Activated T-cell treated with anti-CD3 and anti-CD28 coated beads for 24 hours (primary cell): ENCODE results near the gene POGZ.

Experiments
- DNase-seq: peaks from one replicate; pipeline ENCODE4 v3.0.0-alpha.2; 2020; ENCODE audit warnings: low read depth

The POGZ gene, protein sequence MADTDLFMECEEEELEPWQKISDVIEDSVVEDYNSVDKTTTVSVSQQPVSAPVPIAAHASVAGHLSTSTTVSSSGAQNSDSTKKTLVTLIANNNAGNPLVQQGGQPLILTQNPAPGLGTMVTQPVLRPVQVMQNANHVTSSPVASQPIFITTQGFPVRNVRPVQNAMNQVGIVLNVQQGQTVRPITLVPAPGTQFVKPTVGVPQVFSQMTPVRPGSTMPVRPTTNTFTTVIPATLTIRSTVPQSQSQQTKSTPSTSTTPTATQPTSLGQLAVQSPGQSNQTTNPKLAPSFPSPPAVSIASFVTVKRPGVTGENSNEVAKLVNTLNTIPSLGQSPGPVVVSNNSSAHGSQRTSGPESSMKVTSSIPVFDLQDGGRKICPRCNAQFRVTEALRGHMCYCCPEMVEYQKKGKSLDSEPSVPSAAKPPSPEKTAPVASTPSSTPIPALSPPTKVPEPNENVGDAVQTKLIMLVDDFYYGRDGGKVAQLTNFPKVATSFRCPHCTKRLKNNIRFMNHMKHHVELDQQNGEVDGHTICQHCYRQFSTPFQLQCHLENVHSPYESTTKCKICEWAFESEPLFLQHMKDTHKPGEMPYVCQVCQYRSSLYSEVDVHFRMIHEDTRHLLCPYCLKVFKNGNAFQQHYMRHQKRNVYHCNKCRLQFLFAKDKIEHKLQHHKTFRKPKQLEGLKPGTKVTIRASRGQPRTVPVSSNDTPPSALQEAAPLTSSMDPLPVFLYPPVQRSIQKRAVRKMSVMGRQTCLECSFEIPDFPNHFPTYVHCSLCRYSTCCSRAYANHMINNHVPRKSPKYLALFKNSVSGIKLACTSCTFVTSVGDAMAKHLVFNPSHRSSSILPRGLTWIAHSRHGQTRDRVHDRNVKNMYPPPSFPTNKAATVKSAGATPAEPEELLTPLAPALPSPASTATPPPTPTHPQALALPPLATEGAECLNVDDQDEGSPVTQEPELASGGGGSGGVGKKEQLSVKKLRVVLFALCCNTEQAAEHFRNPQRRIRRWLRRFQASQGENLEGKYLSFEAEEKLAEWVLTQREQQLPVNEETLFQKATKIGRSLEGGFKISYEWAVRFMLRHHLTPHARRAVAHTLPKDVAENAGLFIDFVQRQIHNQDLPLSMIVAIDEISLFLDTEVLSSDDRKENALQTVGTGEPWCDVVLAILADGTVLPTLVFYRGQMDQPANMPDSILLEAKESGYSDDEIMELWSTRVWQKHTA (N-terminal part only)

DNA sequence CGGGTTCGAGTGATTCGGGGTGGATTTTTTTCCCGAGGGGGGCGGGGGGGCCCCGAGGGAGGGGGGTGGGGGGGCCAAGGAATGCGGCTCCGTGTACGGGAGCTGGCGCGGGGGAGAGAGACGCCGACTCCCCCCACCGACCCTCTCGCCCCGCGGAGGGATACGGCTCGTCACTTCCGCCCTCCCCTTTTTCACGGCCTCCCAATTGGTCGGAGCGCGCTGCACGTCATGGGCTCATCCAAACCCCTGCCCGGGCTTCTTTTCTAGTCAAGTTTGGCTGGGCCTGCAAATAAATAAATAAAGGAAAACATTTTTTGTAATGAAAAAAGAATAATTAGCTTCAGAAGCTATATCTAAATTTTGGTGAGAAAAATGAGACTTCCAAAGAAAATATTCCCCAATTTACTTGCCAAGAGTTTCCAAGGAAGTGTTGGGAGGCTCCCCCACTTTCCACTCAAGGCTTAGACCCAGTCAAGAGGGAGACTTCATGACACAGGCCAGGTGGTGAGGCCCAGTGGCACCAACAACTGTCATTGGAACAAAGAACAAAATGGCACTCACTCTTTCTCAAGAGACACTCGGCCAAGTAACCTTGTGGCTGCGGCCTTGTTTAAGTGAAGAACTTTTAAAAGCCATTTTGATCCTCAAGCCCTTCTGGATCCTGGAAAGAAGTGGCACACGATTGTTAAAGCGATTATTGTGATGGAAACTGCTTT, at the start of gene POGZ:
TSS of gene POGZ (minus strand) at position 164 of the 716 bp plus-strand sequence. CDS start 17,290 bp downstream, outside the sequence.
- peak; percentile 91 for DNase-seq

DNA sequence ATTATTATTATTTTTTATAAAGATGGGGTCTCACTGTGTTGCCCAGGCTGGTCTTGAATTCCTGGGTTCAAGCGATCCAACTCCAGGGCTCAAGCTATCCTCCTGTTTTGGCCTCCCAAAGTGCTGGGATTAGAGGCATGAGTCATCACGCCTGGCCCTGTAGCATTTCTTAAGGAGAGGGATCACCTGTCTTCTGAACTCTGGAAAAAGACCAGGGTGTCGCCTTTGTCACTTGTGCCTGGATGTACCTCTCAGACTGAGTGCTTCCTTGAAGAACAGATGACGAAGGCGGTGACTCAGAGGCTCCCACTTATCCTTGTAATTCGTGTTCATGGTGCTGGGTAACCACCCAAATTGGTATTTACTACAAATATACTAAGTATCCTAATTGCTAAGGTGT, 49.5 kb upstream of the POGZ start:
- no peak for DNase-seq

DNA sequence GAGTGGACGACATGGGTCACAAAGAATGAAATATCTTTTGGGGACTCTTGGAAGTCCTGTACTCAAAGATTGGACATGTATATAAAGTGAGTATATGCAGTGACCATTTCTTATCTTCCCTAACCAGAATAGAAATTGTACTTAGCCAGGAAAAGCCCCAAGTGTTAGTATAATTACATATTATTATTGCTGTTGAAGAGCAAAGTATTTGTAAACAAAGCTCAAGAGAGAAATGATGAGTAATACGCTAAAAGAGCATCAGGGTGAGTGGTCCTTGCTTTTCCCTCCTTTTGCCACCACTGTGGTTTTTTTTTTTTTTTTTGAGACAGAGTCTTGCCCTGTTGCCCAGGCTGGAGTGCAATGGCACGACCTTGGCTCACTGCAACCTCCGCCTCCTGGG, 45.5 kb upstream of the POGZ start:
- DNase-seq = no peak

DNA sequence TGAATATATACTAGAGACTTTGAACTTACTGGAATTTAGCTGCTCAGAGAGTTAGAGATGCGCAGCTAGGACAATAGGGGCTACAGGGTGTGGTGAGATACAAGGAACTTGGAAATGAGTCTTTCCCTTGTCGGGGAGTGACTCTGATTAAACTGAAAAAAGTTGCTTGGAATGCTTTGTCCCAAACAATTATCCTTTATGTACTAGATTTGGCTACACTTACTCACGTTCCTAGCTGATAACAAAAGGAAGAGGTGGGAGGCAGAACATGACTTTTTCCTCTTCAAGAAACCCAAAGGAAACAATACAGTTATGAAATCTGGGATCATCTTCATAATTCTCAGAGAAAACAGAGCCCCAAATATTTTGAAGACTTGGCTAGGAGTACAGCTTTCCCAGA, 45.0 kb upstream of the POGZ start:
- no peak for DNase-seq

DNA sequence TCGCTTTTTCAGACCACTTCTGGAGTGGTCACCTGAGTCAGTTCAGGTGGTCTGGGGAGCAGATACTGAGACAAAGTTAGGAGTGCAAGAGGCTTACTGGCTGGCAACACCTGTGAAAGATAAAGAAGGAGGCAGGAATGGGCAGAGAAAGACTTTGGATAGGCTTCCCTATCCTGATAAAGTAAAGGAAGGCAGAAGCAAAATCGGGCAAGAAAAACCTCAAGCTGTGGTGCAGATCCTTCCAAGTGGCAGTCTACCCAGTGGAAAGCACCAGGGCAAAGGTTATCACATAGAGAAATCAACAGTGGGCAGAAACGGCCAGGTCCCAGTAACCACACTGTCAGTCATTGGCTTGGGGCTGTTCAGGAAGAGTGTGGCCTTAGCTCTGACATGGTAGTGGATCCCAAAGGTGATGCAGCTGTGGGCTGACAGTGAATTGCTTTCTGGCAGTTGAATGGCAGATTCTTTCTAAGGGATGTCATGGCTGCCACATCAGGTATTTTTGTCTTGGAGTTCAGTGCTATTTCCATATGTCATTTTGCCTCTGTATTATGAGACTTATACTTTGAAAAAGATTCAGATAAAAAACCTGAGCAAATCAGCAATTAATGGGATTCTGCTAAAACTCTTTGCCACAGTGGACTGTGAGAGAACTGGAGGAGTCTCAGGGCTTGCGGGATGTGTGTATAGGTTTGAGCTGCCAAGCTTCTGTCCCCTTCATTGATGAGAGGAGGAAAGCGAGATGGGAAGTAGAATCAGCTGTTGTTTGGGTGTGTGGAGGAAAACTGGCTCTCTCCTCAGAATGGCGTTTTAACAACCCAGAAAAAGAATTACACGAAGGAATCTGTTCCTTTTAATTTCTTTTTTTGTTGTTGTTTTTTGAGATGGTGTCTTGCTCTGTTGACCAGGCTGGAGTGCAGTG, 43.8 kb upstream of the POGZ start:
- no peak for DNase-seq

DNA sequence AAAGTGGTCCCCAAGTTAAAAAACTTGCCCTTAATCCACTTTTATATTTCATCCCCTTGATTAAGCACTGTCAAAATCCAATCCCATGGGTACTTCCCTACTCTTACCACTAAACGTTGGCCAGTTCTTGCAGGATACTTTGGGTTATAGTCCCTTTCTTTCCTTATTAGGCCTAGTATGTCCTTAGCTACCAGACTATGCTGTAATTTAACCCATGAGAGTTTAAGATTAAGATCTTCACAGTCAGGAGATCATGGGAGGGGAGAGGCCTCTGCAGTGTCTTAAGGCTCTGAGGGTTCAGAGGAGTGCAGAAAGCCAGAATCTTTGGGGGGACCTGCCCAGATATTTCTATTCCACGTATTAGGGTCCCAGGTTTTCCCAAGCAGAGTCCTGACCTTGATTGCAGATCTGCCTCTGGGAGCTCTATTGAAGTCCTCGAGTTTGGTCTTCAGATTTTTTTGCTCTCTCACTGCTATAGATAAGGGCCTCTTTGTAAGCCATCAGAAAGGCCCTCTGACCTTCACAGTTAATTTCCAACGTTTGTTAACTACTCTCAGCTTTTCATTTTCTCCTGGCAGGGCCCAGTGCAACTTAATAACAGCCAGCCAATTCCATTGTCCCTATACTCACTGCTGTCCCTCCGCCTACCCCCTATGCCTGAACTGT, 42.9 kb upstream of the POGZ start:
- DNase-seq = no peak

DNA sequence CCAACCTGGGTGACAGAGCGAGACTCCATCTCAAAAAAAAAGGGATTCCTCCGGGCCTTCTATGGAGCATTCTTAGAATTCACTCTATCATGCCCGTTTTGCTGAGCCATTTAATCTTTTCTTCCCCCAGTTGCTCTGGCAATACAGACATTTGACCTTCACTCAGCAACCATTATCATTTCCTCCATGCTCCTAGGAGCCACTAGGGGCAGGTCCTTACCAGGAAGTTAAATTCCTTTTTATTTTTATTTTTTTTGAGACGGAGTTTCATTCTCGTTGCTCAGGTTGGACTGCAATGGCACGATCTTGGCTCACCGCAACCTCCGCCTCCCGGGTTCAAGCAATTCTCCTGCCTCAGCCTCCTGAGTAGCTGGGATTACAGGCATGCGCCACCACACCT, 42.2 kb upstream of the POGZ start:
- no peak for DNase-seq

DNA sequence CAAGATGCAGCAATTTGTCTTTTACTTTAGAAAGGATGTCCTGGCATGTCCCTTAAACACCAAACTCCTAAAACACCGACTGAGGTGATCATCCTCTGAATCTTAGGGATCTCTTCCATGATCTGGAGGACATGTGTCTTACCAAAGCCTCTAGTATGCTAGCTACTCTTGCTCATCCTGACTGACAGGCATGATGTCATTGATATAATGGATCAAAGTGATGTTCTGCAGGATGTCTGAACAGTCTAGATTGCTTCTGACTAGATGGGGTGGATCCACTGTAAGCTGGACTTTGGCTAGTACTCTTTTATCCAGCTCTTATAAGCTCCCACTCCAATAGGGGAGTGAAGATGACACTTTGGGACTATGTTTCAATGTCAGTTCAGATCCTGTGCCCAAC, 40.6 kb upstream of the POGZ start:
- no peak for DNase-seq

DNA sequence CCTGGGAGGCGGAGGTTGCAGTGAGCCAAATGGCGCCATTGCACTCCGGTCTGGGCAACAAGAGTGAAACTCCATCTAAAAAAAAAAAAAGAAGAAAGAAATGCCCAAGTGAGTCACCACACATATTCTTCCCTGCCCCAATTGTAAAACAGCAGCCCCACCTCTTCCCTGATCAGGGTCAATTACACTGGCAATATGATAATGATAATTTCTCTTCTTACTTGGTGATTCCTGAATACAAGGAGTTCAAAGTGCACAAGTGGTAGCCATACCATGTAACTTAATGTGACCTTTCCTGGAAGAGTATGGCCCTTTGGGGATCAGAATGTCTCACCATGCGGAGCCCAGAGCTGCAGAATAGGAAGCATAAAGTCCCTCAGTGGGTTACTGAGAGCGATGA, 40.1 kb upstream of the POGZ start:
- DNase-seq = no peak

DNA sequence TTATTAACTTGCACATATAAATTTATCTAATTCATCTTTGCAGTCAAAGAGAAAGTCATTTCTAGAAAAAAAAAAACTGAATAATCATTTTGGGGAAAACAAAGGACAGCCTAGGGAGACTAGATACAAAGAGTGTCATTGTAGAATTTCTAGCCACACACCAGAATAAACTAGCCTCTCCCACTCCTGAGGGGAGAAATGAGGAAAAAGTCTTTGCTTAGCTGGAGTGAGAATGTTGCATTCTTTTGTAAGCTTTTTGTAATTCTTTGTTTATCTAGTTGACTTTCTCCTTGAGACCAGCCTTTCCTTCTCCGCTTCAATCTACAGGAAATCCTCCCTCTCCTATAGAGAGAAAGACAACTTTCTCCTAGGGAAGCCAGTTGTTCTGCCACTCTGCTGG, 36.0 kb upstream of the POGZ start:
- no peak for DNase-seq

DNA sequence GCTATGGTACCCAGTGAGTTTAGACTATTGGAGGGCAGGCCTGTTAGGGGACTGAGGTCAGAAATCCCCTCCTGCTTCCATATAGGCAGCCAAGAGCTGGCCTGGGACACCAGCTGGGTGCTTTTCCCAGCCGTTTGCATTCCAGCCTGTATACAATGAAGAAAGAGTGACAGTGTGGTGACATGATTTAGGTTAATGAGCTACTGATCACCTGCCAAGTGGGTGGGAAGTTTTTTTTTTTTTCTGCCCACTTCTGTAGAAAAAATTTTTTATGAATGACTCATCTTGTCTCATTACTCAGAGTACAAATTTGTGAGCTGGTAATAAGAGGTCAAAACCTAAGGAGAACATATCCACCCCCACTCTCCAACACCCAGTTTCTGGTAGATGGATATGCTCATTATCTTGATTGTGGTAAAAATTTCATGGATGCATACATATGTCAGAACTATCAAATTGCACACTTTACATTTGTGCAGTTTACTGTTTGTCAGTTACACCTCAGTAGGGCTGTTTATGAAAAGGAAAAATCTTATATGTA, 35.5 kb upstream of the POGZ start:
- no peak for DNase-seq

DNA sequence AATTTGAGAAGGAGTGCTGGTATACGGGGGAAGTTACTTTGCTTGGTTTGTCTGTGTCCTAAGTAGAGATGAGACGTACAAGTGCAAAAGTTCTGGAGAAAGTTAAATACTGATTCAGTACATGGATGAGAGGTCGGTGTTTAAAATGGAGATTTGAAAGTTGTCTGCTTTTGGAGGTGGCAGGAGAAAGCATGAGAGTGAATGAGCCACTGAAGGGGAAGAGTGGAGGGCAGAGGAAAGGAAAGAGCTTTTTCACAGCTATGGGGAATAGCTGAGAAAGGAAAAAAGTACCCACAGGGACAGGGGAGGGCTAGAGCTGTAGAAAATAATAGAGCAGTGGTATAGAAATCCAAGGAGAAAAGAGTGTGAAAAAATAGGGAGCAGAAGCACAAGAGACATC, 33.7 kb upstream of the POGZ start:
- no peak for DNase-seq

DNA sequence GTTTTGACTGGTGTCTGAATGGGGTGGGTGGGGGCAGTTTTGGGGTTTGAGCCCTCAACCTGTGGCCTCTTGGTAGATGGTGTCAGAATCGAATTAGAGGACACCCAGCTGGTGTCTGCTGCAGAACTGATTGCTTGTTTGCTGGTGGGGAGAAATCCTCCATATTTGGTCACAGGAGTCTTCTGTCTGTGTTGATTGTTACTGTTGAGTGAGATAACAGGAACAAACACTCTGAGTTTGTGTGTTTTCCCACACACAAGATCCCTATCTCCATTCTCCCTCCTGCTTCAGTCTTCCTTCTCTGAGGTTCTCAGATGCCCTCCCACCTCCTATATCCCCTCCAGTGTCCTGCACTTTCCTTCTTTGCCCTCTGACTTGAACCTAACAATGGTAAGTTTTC, 32.8 kb upstream of the POGZ start:
- DNase-seq = no peak

DNA sequence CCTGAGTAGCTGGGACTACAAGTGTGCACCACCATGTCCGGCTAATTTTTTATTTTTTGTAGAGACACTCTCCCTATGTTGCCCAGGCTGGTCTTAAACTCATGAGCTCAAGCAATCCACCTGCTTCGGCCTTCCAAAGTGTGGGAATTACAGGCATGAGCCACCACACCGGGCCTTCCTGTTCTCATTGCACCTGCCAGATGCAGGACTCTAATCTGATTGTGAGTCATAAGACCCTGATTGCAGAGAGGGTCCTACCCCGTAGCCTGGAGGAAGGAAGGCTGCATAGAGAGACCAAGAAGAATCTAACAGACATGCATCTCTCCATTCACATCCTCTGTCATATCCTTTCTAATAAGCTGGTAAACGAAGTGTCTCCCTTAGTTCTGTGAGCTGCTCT, 32.3 kb upstream of the POGZ start:
- no peak for DNase-seq

DNA sequence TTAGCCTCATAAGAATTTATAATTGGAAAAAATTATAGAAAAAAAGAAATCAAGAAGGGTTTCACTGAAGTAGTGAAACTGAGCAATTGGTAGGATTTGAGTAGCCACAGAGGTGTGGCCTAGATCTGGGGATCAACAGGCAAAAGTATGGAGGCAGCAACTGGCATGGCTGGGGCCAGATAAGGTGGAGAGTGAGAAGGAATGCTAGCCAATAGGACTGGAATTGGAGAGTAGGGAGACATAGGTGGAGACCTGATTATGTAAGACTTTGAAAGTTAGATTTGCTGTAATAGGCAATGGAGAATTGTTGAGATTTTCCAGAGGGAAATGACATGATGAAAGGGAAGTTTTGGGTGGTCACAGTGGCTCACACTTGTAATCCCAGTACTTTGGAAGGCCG, 27.3 kb upstream of the POGZ start:
- no peak for DNase-seq

DNA sequence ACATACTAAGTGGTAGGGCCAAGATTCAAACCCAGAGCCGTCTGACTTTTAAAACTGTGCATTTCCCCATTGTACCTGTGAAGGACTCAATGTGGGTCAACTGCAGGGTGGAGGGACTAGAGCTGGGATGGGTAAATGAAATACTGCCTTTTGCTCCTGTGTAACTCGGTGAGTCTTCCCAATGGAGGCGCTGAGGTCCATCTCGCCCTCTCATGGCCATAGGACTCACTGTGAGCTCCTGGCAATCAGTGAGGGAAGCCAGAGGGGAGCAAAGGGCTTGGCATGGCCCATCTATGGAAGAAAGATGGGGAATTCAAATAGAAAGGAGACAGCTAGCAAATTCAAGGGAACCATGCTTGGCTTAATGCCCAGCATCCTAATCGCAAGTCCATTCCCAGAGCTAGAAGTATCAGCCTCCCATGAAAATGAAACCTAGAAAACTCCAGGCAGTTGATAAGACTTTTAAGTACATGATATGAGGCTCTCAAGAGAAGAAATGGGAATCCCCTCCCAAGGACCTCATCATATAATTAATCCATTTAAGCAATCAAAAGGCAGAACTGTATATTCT, 26.5 kb upstream of the POGZ start:
- no peak for DNase-seq

DNA sequence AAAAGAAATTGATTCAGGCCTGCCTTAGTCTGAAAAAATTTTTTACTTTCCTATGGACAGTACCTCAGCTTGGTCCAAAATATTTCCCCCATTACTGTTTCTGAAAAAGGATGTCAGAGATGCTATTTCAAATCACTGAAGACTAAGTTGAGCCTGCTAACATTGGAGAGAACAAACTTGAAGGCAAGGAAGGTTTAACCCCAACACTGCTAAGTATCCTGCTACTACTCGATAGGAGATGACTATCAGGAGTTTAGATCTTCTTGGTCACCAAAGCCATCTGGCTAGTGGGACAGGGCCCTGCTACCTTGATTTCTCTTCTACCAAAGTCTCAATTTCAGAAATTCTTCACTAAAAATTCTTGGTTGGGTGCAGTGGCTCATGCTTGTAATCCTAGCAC, 22.7 kb upstream of the POGZ start:
- no peak for DNase-seq

DNA sequence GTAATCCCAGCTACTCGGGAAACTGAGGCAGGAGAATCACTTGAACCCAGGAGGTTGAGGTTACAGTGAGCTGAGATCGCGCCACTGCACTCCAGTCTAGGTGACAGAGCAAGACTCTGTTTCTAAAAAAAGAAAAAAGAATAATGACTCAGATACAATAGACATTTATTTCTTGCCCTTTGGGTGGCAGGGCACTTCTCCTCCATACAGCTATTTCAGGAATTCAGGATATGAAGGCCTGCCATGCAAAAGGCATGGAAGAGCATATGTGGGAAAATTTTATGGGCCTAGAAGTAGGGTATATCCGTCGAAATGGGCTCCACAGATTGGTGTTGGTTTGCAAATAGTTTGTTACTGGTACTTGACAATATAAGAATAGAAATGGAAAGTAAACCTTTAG, 20.2 kb upstream of the POGZ start:
- no peak for DNase-seq

DNA sequence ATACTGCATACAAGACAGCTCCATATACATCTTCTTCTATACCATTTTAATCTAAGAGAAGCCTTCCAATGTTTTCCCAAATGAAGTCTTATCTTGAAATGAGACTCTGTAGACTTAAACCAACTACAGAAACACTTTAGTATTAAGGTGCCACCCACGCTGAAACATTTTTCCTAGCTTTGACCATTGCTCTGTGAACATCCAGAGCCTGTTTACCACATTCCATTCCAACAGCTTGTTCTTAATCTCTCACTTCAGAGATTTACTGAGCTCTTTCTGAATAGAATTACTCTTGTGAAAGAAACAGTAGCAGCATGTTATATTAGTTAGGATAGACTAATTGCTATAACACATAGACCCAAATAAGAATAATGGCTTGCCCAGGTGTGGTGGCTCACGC, 19.6 kb upstream of the POGZ start:
- DNase-seq = no peak
